GM12878 (cell line): ENCODE data around the gene CTSL. TPM values are rescaled to one million over a fixed set of nuclear protein-coding genes. Genes with fewer than 3 reads are reported as not detected.

Source experiments
- MEF2B ChIP-seq: fragments of 450-650 bp; IDR thresholded peaks from 2 replicates; pipeline ENCODE4 v1.6.1; 2018; ENCODE audit warnings: mild to moderate bottlenecking, moderate library complexity; ENCODE audit not compliant: partially characterized antibody, poor library complexity, severe bottlenecking
- NKRF ChIP-seq: fragments of 450-650 bp; conservative IDR thresholded peaks from 2 replicates; pipeline ENCODE4 v1.6.1; 2017; ENCODE audit warnings: mild to moderate bottlenecking, moderate library complexity
- PRDM15 ChIP-seq: fragments of 450-650 bp; formaldehyde crosslinking; IDR thresholded peaks from 2 replicates; pipeline ENCODE4 v1.4.0; 2020; ENCODE audit warnings: mild to moderate bottlenecking, moderate library complexity
- SPI1 ChIP-seq: IDR thresholded peaks from 2 replicates; pipeline ENCODE4 v1.6.1; 2011; ENCODE audit warnings: low read depth, mild to moderate bottlenecking, low read length, moderate library complexity, borderline replicate concordance; ENCODE audit not compliant: insufficient read depth
- polyA plus RNA-seq, 11 experiments: library from polyadenylated mRNA; depleted of rRNA in 4 of 11; unstranded in 6 of 11; stranded (reverse) in 5 of 11; fragments of >200 nt; fragmentation: Nextera tagmentation in 4 of 11; fragmentation: Illumina TruSeq in 1 of 11; extraction: Ambion mirVana in 4 of 11; extraction: Trizol in 1 of 11; gene quantifications; 1 replicate in 1 of 11; 2 replicates in 10 of 11; pipeline versions ENCODE4 v1.2.1 to v1.2.3, GENCODE V29; 2011 to 2016; ENCODE audit warnings: inconsistent platforms in 2 of 11, missing spikeins in 2 of 11, low read depth in 1 of 11
- total RNA-seq, 4 experiments: library from RNA; depleted of rRNA in 3 of 4; stranded (reverse); fragments of >200 nt in 3 of 4; fragmentation: Illumina TruSeq in 1 of 4; extraction: Trizol in 1 of 4; gene quantifications; 2 replicates each; pipeline versions ENCODE4 v1.2.1 to v1.2.3, GENCODE V29; 2013 to 2021
- TF ChIP-seq, protein P1 (sequence below): fragments of 450-650 bp; formaldehyde crosslinking; IDR thresholded peaks from 2 replicates; pipeline ENCODE4 v1.5.0; 2022; ENCODE audit warnings: mild to moderate bottlenecking, missing genetic modification characterization

The CTSL gene
- total and polyA plus RNA-seq, 10 of the 15 experiments (the other 5 are each of a cell fraction or from before 2014, with no cell fraction given), result 0.24 to 0.72 TPM; not detected in 8

GRCh38 chr9:87712801-87713277 lies 13.1 kb upstream of the CTSL start (continued):
- TF ChIP-seq, protein P1, sequence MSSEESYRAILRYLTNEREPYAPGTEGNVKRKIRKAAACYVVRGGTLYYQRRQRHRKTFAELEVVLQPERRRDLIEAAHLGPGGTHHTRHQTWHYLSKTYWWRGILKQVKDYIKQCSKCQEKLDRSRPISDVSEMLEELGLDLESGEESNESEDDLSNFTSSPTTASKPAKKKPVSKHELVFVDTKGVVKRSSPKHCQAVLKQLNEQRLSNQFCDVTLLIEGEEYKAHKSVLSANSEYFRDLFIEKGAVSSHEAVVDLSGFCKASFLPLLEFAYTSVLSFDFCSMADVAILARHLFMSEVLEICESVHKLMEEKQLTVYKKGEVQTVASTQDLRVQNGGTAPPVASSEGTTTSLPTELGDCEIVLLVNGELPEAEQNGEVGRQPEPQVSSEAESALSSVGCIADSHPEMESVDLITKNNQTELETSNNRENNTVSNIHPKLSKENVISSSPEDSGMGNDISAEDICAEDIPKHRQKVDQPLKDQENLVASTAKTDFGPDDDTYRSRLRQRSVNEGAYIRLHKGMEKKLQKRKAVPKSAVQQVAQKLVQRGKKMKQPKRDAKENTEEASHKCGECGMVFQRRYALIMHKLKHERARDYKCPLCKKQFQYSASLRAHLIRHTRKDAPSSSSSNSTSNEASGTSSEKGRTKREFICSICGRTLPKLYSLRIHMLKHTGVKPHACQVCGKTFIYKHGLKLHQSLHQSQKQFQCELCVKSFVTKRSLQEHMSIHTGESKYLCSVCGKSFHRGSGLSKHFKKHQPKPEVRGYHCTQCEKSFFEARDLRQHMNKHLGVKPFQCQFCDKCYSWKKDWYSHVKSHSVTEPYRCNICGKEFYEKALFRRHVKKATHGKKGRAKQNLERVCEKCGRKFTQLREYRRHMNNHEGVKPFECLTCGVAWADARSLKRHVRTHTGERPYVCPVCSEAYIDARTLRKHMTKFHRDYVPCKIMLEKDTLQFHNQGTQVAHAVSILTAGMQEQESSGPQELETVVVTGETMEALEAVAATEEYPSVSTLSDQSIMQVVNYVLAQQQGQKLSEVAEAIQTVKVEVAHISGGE (CRISPR knock-in tag), result no peak
- TF ChIP-seq SPI1 (no peak), NKRF (no peak), PRDM15 (no peak), MEF2B (no peak)
